ENCODE data around the gene SYNPO2L.

The SYNPO2L gene

GRCh38 chr10:73646598-73647041 is 9.2 kb downstream of the SYNPO2L start:
- no peaks in the 10 kb centered on the region for H3K36me3 Mint-ChIP-seq (ENCODE audit: insufficient read depth)
- DNase-seq (no peak), ATAC-seq (replicated peaks) (no peak)
- H3K27ac Mint-ChIP-seq: no peak overlapping the region
- H3K4me3 Mint-ChIP-seq: no peak overlapping the region
- peaks cover under 1 to 34% of the 10 kb centered on the region in 2 donors for H3K27me3 Mint-ChIP-seq
- H3K4me1 Mint-ChIP-seq (ENCODE audit: low read depth in 2 of 2): peaks cover 0 to 6% of the 10 kb centered on the region in 2 donors
- no peaks in the 10 kb centered on the region for H3K9me3 Mint-ChIP-seq

- Mint-ChIP-seq H3K36me3 (ENCODE audit: insufficient read depth) (no peaks in the 10 kb centered on the region), H3K4me3 (no peak overlapping the region), H3K27ac (no peak overlapping the region), H3K9me3 (no peaks in the 10 kb centered on the region), H3K27me3 (peaks cover 6 to 32% of the 10 kb centered on the region in 2 donors), H3K4me1 (ENCODE audit: low read depth in 2 of 2) (peaks cover 0 to 6% of the 10 kb centered on the region in 2 donors)
- no peak for DNase-seq
- no peak for ATAC-seq (replicated peaks)
These were observed 10.6 kb downstream of the SYNPO2L start for GRCh38 chr10:73645251-73645650.

- no peak for ATAC-seq (replicated peaks)
- Mint-ChIP-seq H3K36me3 (ENCODE audit: insufficient read depth) (no peaks in the 10 kb centered on the region), H3K4me3 (no peak overlapping the region), H3K27me3 (peaks cover 6 to 32% of the 10 kb centered on the region in 2 donors), H3K9me3 (no peaks in the 10 kb centered on the region), H3K4me1 (ENCODE audit: low read depth in 2 of 2) (peaks cover 0 to 6% of the 10 kb centered on the region in 2 donors), H3K27ac (no peak overlapping the region)
- no peak for DNase-seq
These were observed 11.1 kb downstream of the SYNPO2L start for GRCh38 chr10:73644767-73645166.

- Mint-ChIP-seq H3K4me3 (no peak overlapping the region), H3K27me3 (peaks cover 6 to 32% of the 10 kb centered on the region in 2 donors), H3K4me1 (ENCODE audit: low read depth in 2 of 2) (peaks cover 0 to 6% of the 10 kb centered on the region in 2 donors), H3K27ac (no peak overlapping the region), H3K9me3 (no peaks in the 10 kb centered on the region), H3K36me3 (ENCODE audit: insufficient read depth) (no peaks in the 10 kb centered on the region)
- peak; percentile 34 to 54 (median 53) for DNase-seq
- ATAC-seq (replicated peaks): peak; percentile 83
These were observed 11.7 kb downstream of the SYNPO2L start for GRCh38 chr10:73644015-73644743.

- H3K4me1 Mint-ChIP-seq (ENCODE audit: low read depth in 2 of 2): peaks cover 0 to 6% of the 10 kb centered on the region in 2 donors
- H3K36me3 Mint-ChIP-seq (ENCODE audit: insufficient read depth): no peaks in the 10 kb centered on the region
- H3K9me3 Mint-ChIP-seq: no peaks in the 10 kb centered on the region
- peaks cover 6 to 32% of the 10 kb centered on the region in 2 donors for H3K27me3 Mint-ChIP-seq
- no peak overlapping the region for H3K27ac Mint-ChIP-seq
- H3K4me3 Mint-ChIP-seq: no peak overlapping the region
- DNase-seq (no peak), ATAC-seq (replicated peaks) (no peak)
These were observed 12.5 kb downstream of the SYNPO2L start for GRCh38 chr10:73643362-73643761.

GRCh38 chr10:73641328-73642060 is 14.3 kb downstream of the SYNPO2L start, which contains the start of gene MYOZ1:
MYOZ1 (minus strand) TSS chr10:73641474; CDS start chr10:73640017, 1,457 bp downstream.
- H3K4me1 Mint-ChIP-seq (ENCODE audit: low read depth in 2 of 2): peaks cover 0 to 5% of the 10 kb centered on the region in 2 donors
- peaks cover 6 to 22% of the 10 kb centered on the region in 2 donors for H3K27me3 Mint-ChIP-seq
- no peak within 1 kb of the TSS for H3K4me3 Mint-ChIP-seq
- ATAC-seq (replicated peaks): no peak
- H3K36me3 Mint-ChIP-seq (ENCODE audit: insufficient read depth): no peaks in the 10 kb centered on the region
- DNase-seq: no peak
- no peaks in the 10 kb centered on the region for H3K9me3 Mint-ChIP-seq
- H3K27ac Mint-ChIP-seq: no peak within 1 kb of the TSS

GRCh38 chr10:73639286-73639685 is 16.5 kb downstream of the SYNPO2L start:
- DNase-seq: no peak
- Mint-ChIP-seq H3K9me3 (no peaks in the 10 kb centered on the region), H3K27me3 (peaks cover 10 to 14% of the 10 kb centered on the region in 2 donors), H3K27ac (no peak overlapping the region), H3K36me3 (ENCODE audit: insufficient read depth) (no peaks in the 10 kb centered on the region), H3K4me3 (no peak overlapping the region), H3K4me1 (ENCODE audit: low read depth in 2 of 2) (peaks cover 0 to 5% of the 10 kb centered on the region in 2 donors)
- no peak for ATAC-seq (replicated peaks)

- Mint-ChIP-seq H3K4me1 (ENCODE audit: low read depth in 2 of 2) (peaks cover 0 to 2% of the 10 kb centered on the region in 2 donors), H3K36me3 (ENCODE audit: insufficient read depth) (no peaks in the 10 kb centered on the region), H3K27ac (no peak overlapping the region), H3K27me3 (peaks cover 1 to 4% of the 10 kb centered on the region in 2 donors), H3K4me3 (no peak overlapping the region), H3K9me3 (no peaks in the 10 kb centered on the region)
- no peak for DNase-seq
- ATAC-seq (replicated peaks): no peak
These were observed 20.0 kb downstream of the SYNPO2L start for GRCh38 chr10:73635781-73636180.

GRCh38 chr10:73634421-73634820 is 21.4 kb downstream of the SYNPO2L start:
- no peak overlapping the region for H3K27ac Mint-ChIP-seq
- no peak for DNase-seq
- peaks cover 0 to 4% of the 10 kb centered on the region in 2 donors for H3K27me3 Mint-ChIP-seq
- peaks cover 0 to 2% of the 10 kb centered on the region in 2 donors for H3K4me1 Mint-ChIP-seq (ENCODE audit: low read depth in 2 of 2)
- H3K9me3 Mint-ChIP-seq: no peaks in the 10 kb centered on the region
- ATAC-seq (replicated peaks): no peak
- no peaks in the 10 kb centered on the region for H3K36me3 Mint-ChIP-seq (ENCODE audit: insufficient read depth)
- no peak overlapping the region for H3K4me3 Mint-ChIP-seq

GRCh38 chr10:73629165-73629564 is 26.7 kb downstream of the SYNPO2L start:
- H3K4me3 Mint-ChIP-seq: no peak overlapping the region

GRCh38 chr10:73628405-73628804 is 27.4 kb downstream of the SYNPO2L start:
- Mint-ChIP-seq H3K4me3 (no peak overlapping the region), H3K36me3 (ENCODE audit: insufficient read depth) (peaks cover 12% of the 10 kb centered on the region), H3K4me1 (ENCODE audit: low read depth in 2 of 2) (peaks cover 14 to 17% of the 10 kb centered on the region in 2 donors), H3K27me3 (no peaks in the 10 kb centered on the region), H3K9me3 (no peaks in the 10 kb centered on the region), H3K27ac (no peak overlapping the region)
- DNase-seq (no peak), ATAC-seq (replicated peaks) (no peak)

More at GRCh38 chr10:73629165-73629564, 26.7 kb downstream of the SYNPO2L start:
- H3K27me3 Mint-ChIP-seq: no peaks in the 10 kb centered on the region
- no peak for DNase-seq
- H3K27ac Mint-ChIP-seq: no peak overlapping the region
- no peaks in the 10 kb centered on the region for H3K9me3 Mint-ChIP-seq
- H3K36me3 Mint-ChIP-seq (ENCODE audit: insufficient read depth): peaks cover 12% of the 10 kb centered on the region
- ATAC-seq (replicated peaks): no peak
- peaks cover 14 to 17% of the 10 kb centered on the region in 2 donors for H3K4me1 Mint-ChIP-seq (ENCODE audit: low read depth in 2 of 2)

- H3K27ac Mint-ChIP-seq: peak overlapping the region in 1 of 2 donors; percentile 97
- H3K9me3 Mint-ChIP-seq: no peaks in the 10 kb centered on the region
- H3K4me3 Mint-ChIP-seq: peak overlapping the region in 1 of 2 donors; percentile 25
- ATAC-seq (replicated peaks): no peak
- peaks cover 14 to 17% of the 10 kb centered on the region in 2 donors for H3K4me1 Mint-ChIP-seq (ENCODE audit: low read depth in 2 of 2)
- no peak for DNase-seq
- H3K27me3 Mint-ChIP-seq: no peaks in the 10 kb centered on the region
- H3K36me3 Mint-ChIP-seq (ENCODE audit: insufficient read depth): peaks cover 12% of the 10 kb centered on the region
These were observed 28.5 kb downstream of the SYNPO2L start for GRCh38 chr10:73627300-73627699.

- Mint-ChIP-seq H3K27ac (peak overlapping the region; percentile 97 to 98), H3K4me1 (ENCODE audit: low read depth in 2 of 2) (peaks cover 14 to 17% of the 10 kb centered on the region in 2 donors), H3K36me3 (ENCODE audit: insufficient read depth) (peaks cover 12% of the 10 kb centered on the region), H3K4me3 (peak overlapping the region; percentile 86 to 96), H3K27me3 (no peaks in the 10 kb centered on the region), H3K9me3 (no peaks in the 10 kb centered on the region)
- peak; percentile 89 to 92 (median 91) for DNase-seq
- peak; percentile 94 for ATAC-seq (replicated peaks)
These were observed 29.7 kb downstream of the SYNPO2L start for GRCh38 chr10:73625884-73626752.
